GDM1 (cell line): ENCODE data around the gene PTPRN2.
"Not testable (repeated sequence)": the region's sequence is repeated elsewhere in the genome, so short reads cannot be mapped to it uniquely, and the experiment has no call there.

ENCODE experiments used
- DNase-seq: peaks from one replicate; lab custom pipeline; 2025; lab: John Stamatoyannopoulos, UW

The PTPRN2 gene

GRCh38 chr7:158366916-158367633 is 220.5 kb downstream of the PTPRN2 start:
- DNase-seq: no peak

GRCh38 chr7:158366346-158366745 is 221.3 kb downstream of the PTPRN2 start:
- DNase-seq: no peak

- DNase-seq: no peak
Measured at GRCh38 chr7:158365267-158365666, 222.4 kb downstream of the PTPRN2 start.

- no peak for DNase-seq
Measured at GRCh38 chr7:158364451-158364850, 223.2 kb downstream of the PTPRN2 start.

- DNase-seq: no peak
Measured at GRCh38 chr7:158362912-158363905, 224.4 kb downstream of the PTPRN2 start.

GRCh38 chr7:158362001-158362400 is 225.6 kb downstream of the PTPRN2 start:
- no peak for DNase-seq

- no peak for DNase-seq
Measured at GRCh38 chr7:158361326-158361946, 226.2 kb downstream of the PTPRN2 start.

- no peak for DNase-seq
Measured at GRCh38 chr7:158358926-158359645, 228.5 kb downstream of the PTPRN2 start.

GRCh38 chr7:158357898-158358821 is 229.5 kb downstream of the PTPRN2 start:
- no peak for DNase-seq

- DNase-seq: no peak
Measured at GRCh38 chr7:158357106-158357897, 230.3 kb downstream of the PTPRN2 start.

- DNase-seq: no peak
Measured at GRCh38 chr7:158356454-158356853, 231.2 kb downstream of the PTPRN2 start.

GRCh38 chr7:158355456-158356065 is 232.1 kb downstream of the PTPRN2 start:
- no peak for DNase-seq

- no peak for DNase-seq
Measured at GRCh38 chr7:158354861-158355260, 232.8 kb downstream of the PTPRN2 start.

GRCh38 chr7:158353606-158354570 is 233.7 kb downstream of the PTPRN2 start:
- DNase-seq: no peak

- DNase-seq: not testable (repeated sequence)
Measured at GRCh38 chr7:158351899-158352729, 235.5 kb downstream of the PTPRN2 start.

- no peak for DNase-seq
Measured at GRCh38 chr7:158351481-158351880, 236.1 kb downstream of the PTPRN2 start.

GRCh38 chr7:158351051-158351450 is 236.6 kb downstream of the PTPRN2 start:
- DNase-seq: no peak
